Stomach smooth muscle (tissue), 2 donors: ENCODE data around the gene KRAS.

Experiments used
- H3K27ac ChIP-seq: one replicate; pipeline ENCODE4 v1.7.0; 2013; ENCODE audit warnings: mild to moderate bottlenecking, low read length, inconsistent platforms
- H3K27me3 ChIP-seq, 2 donors: one replicate each; pipeline ENCODE4 v1.7.0; 2013; ENCODE audit warnings: low read length in 2 of 2; ENCODE audit not compliant: insufficient read depth in 2 of 2, control insufficient read depth in 1 of 2
- H3K36me3 ChIP-seq, 2 donors: one replicate each; pipeline ENCODE4 v1.7.0; 2013; ENCODE audit warnings: low read length in 2 of 2; ENCODE audit not compliant: control insufficient read depth in 2 of 2, insufficient read depth in 2 of 2
- H3K4me1 ChIP-seq: one replicate; pipeline ENCODE4 v1.7.0; 2013; ENCODE audit warnings: low read length; ENCODE audit not compliant: control insufficient read depth, insufficient read depth
- H3K4me3 ChIP-seq, 2 donors: one replicate each; pipeline ENCODE4 v1.7.0; 2013; ENCODE audit warnings: low read length in 2 of 2
- H3K9ac ChIP-seq, 2 donors: one replicate each; pipeline ENCODE4 v1.7.0; 2013; ENCODE audit warnings: low read length in 2 of 2, mild to moderate bottlenecking in 1 of 2
- H3K9me3 ChIP-seq, 2 donors: one replicate each; pipeline ENCODE4 v1.7.0; 2013; ENCODE audit warnings: low read length in 2 of 2; ENCODE audit not compliant: control insufficient read depth in 2 of 2
- donor health status: healthy.
- donor health status: Pancreatic carcinoma.

KRAS gene

GRCh38 chr12:25162866-25163265, 87.9 kb downstream of the KRAS start:
- H3K27me3 ChIP-seq: no peaks in the 10 kb centered on the region
- no peaks in the 10 kb centered on the region for H3K36me3 ChIP-seq
- no peaks in the 10 kb centered on the region for H3K9me3 ChIP-seq
- no peak overlapping the region for H3K27ac ChIP-seq
- H3K4me3 ChIP-seq: no peak overlapping the region
- H3K4me1 ChIP-seq: no peaks in the 10 kb centered on the region
- no peak overlapping the region for H3K9ac ChIP-seq

- Histone ChIP-seq H3K27ac (no peak overlapping the region), H3K9ac (no peak overlapping the region), H3K4me1 (peaks cover 6% of the 10 kb centered on the region), H3K36me3 (no peaks in the 10 kb centered on the region), H3K9me3 (no peaks in the 10 kb centered on the region), H3K4me3 (no peak overlapping the region), H3K27me3 (no peaks in the 10 kb centered on the region)
These were observed 94.7 kb downstream of the KRAS start for GRCh38 chr12:25156061-25156460.

- Histone ChIP-seq H3K9me3 (no peaks in the 10 kb centered on the region), H3K27me3 (no peaks in the 10 kb centered on the region), H3K4me3 (no peak overlapping the region), H3K9ac (peak overlapping the region in 1 of 2 donors; percentile 31), H3K36me3 (no peaks in the 10 kb centered on the region), H3K27ac (no peak overlapping the region), H3K4me1 (peaks cover 6% of the 10 kb centered on the region)
These were observed 95.6 kb downstream of the KRAS start for GRCh38 chr12:25155022-25155576.
